Measurements from ENCODE around the gene C2orf66.

DNA sequence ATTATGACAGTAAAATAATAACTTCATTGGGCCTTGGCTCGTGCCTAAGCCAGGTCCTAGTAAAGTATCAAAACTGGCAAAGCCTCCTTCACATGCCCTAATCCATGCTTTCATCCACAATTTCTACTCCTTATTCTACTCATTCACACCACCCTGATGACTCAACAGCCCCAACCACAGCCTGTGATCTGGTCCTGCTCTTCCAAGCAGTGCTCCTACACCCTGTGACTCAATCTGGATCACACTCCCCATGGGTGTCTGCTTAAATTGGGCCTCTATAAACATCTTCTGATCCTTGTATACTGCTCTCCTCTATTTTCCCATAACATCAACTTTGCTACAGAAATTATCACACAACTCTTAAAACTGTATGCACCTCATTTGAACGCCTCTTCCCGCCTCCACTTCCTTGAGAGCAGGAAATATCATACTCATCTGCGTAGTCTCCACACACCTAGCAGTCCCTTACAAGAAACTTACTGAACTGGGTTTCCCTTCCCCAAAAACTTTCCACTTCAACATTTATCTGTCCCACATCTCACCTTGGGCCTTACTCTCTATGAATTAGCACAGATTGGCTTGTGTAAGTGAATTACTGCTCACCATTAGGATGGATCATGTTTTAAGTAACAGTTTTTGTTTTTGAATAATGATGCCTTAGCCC lies 25.6 kb downstream of the C2orf66 start:
- TF ChIP-seq CTCF (IDR thresholded peaks at IDR 0.05): no peak
- no peak for TF ChIP-seq POLR2A (IDR thresholded peaks at IDR 0.05)
